Spleen (tissue), 7 donors: ENCODE results near the gene RASAL3.

Source experiments
- CTCF ChIP-seq, 11 experiments: fragments of 200-600 bp in 7 of 11; fragments of 450-650 bp in 4 of 11; sonication (generic) in 4 of 11; IDR thresholded peaks in 8 of 11; conservative IDR thresholded peaks in 3 of 11; 1 replicate in 7 of 11; 2 replicates in 4 of 11; pipeline versions ENCODE4 v1.4.0 to v1.8.0; 2016 to 2021; ENCODE audit warnings: antibody characterized with exemption in 11 of 11, inconsistent platforms in 4 of 11, mild to moderate bottlenecking in 1 of 11
- POLR2AphosphoS5 ChIP-seq, 3 donors: sonication (generic); formaldehyde crosslinking; IDR thresholded peaks; one replicate each; pipeline ENCODE4 v1.5.1; 2017; ENCODE audit warnings: antibody characterized with exemption in 3 of 3
- donor health status: DM: no; HTN: no; CAD: no; lungs with moderate emphysema.
- donor health status: DM: no; HTN: no; CAD: no.
- donor health status: DM: no; HTN: no; CAD: no.

- TF ChIP-seq CTCF (IDR thresholded peaks at IDR 0.05 in 8 of 11, conservative IDR thresholded peaks at IDR 0.05 in 3 of 11) (no peak), POLR2AphosphoS5 (IDR thresholded peaks at IDR 0.05) (no peak)
Measured at GRCh38 chr19:15439821-15440641, 24.3 kb downstream of the RASAL3 start.
